ENCODE measurements around the gene TOB1. TPM values are rescaled to one million over a fixed set of nuclear protein-coding genes. Genes with fewer than 3 reads are reported as not detected.

Gene TOB1
- total RNA-seq, 1 experiment from 2014 or later: 31.6 TPM

GRCh38 chr17:50835301-50836234, 30.6 kb downstream of the TOB1 start, which contains the start of gene WFIKKN2:
TSS of gene WFIKKN2 (plus strand) at chr17:50835586. CDS start at chr17:50835938, 352 bp downstream.
- H3K4me3 Mint-ChIP-seq: peak within 1 kb of the TSS in 1 of 2 experiments; percentile 13; a peak in 1 of 5 replicates
- Histone ChIP-seq H3K9ac (ENCODE audit: extremely low read depth, insufficient read length, low read length) (no peak within 1 kb of the TSS), H4K20me1 (ENCODE audit: control insufficient read depth, insufficient read depth, insufficient read length) (no peaks in the 10 kb centered on the region), H2BK120ac (ENCODE audit: low read depth, low read length, poor library complexity, severe bottlenecking) (no peak within 1 kb of the TSS), H2AFZ (ENCODE audit: low read length) (no peak within 1 kb of the TSS), H3K23me2 (ENCODE audit: insufficient read length, low read depth, low read length, poor library complexity, severe bottlenecking) (no peaks in the 10 kb centered on the region), H3K23ac (ENCODE audit: insufficient read length, low read depth, low read length) (no peak within 1 kb of the TSS), H2BK15ac (ENCODE audit: low read depth, low read length) (no peak within 1 kb of the TSS), H3K4me2 (ENCODE audit: insufficient read depth, insufficient read length, low read length) (no peak within 1 kb of the TSS), H3K56ac (ENCODE audit: insufficient read length, low read depth, low read length) (no peak within 1 kb of the TSS), H2BK20ac (ENCODE audit: low read depth, low read length, poor library complexity, severe bottlenecking) (no peak within 1 kb of the TSS), H3K27me3 (ENCODE audit: insufficient read depth, low read length) (no peaks in the 10 kb centered on the region), H3K79me1 (ENCODE audit: insufficient read depth, low read depth, low read length, poor library complexity, severe bottlenecking) (no peaks in the 10 kb centered on the region), H3K9me3 (ENCODE audit: control insufficient read depth, low read depth, low read length) (no peaks in the 10 kb centered on the region), H3K27ac (ENCODE audit: insufficient read length, low read depth, low read length) (no peak within 1 kb of the TSS), H4K91ac (ENCODE audit: insufficient read length, low read depth, low read length) (no peak within 1 kb of the TSS), H4K8ac (replicated peaks; ENCODE audit: insufficient read length, low read depth, low read length) (no peak within 1 kb of the TSS), H2BK5ac (ENCODE audit: insufficient read length, low read length) (no peak within 1 kb of the TSS), H3K14ac (ENCODE audit: insufficient read depth, low read length) (no peak within 1 kb of the TSS), H3K79me2 (ENCODE audit: insufficient read depth, low read length) (no peaks in the 10 kb centered on the region), H4K5ac (ENCODE audit: insufficient read length, low read depth, low read length) (no peak within 1 kb of the TSS), H3T11ph (ENCODE audit: low read length) (no peak within 1 kb of the TSS), H3K4me1 (ENCODE audit: insufficient read depth, low read length) (peaks cover 2% of the 10 kb centered on the region; the same call in 1 of the 2 replicates), H3K18ac (ENCODE audit: insufficient read length, low read depth, low read length) (no peak within 1 kb of the TSS), H2BK12ac (ENCODE audit: insufficient read length, low read depth, low read length) (no peak within 1 kb of the TSS), H2AK5ac (ENCODE audit: insufficient read length, low read length) (no peak within 1 kb of the TSS), H3K4ac (ENCODE audit: low read depth, low read length) (no peak within 1 kb of the TSS)
- H3K4me1 Mint-ChIP-seq: peaks cover 45 to 71% of the 10 kb centered on the region in 2 experiments
- no peak for TF ChIP-seq CTCF (conservative IDR thresholded peaks at IDR 0.05)
- no peaks in the 10 kb centered on the region; a peak in 2 of 7 replicates for H3K36me3 Mint-ChIP-seq (ENCODE audit: insufficient read depth in 1 of 3, low read depth in 3 of 3)
- peak within 1 kb of the TSS; percentile 49 to 58 (median 51); a peak in 4 of 7 replicates for H3K27ac Mint-ChIP-seq
- no peaks in the 10 kb centered on the region for H3K27me3 Mint-ChIP-seq (ENCODE audit: low read depth)
- DNase-seq: peak; percentile 34
- H3K9me3 Mint-ChIP-seq: no peaks in the 10 kb centered on the region
- no CpG with 5 or more reads among the region's 39 CpGs for WGBS (ENCODE audit: extremely low coverage, insufficient read length, low lambda C conversion rate)

All from H9 (cell line).